Epidermal melanocyte (primary cell): Measurements from ENCODE around the gene AGBL4.
"Not testable (repeated sequence)": the region's sequence is repeated elsewhere in the genome, so short reads cannot be mapped to it uniquely, and the experiment has no call there.

Experiments used
- DNase-seq: peaks from one replicate; pipeline ENCODE4 v3.0.0; 2011; ENCODE audit warnings: low spot score; ENCODE audit not compliant: insufficient read length

AGBL4 gene

DNA sequence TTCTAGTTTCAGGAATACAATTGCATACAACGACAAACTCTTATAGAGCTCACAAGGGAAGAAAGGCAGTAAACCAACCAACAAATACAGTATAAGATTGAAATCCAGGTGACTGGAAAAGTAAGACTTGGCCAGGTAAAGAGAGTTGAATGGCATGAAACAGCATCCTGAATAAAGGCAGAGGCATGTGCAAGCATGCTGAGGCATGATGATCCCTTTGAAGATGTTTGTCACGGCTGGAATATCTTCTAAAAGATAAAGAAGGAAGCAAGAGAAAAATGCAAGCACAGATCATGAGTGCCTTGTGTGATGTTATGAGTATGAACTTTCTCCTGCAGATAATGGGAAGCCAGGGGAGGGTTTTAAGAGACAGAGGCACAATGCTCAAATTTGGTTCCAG, 1468.5 kb downstream of the AGBL4 start:
- DNase-seq: no peak

DNA sequence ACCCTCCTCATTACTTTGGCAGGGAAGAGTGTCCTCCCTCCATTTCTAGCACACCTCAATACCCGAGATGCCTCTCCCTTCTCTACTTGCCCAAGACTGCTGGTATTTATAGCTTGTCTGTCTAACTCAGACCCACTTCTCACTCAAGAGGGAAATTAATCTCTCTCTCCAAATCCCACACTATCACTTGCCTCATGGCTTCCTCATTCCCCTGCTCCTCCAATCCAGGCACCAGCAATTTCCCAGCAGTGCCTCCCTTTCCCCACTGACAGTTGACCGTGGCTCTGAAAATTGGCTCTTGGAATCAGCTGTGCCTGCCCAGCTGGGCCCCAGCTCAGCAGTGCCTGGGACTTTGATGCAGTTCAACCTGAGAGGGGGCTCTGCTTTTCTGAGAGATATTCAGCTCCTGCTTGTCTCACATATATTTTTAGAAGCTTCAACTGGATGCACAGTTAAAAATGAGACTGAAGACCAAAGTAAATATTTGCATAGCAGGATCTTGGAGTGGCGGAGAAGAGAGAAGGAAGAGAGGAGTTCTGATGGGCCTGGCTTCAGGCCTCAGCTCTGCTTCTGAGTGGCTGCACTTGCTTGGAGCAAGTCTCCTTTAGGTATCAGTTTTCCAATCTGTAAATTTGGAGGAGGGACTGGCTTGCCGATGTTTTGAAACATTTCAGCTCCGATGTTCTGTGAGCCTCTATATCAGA, 1470.7 kb downstream of the AGBL4 start:
- DNase-seq: no peak

DNA sequence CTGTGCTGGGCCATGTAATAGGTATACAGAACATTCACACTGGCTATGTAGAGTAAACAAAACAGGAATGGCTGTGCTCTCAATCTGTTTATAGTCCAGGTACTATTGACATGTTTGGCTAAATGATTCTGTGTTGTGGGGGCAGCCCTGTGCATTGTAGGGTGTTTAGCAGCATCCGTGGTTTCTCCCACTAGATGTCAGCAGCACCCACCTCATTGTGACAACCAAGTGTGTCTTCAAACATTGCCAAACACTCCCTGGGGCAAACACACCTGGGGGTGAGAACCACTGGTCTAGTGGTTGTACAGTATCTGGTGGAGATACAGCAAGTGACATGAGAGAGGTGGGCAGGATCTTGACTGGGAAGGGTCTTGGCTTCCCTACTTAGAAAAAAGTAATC, 1471.3 kb downstream of the AGBL4 start:
- no peak for DNase-seq

DNA sequence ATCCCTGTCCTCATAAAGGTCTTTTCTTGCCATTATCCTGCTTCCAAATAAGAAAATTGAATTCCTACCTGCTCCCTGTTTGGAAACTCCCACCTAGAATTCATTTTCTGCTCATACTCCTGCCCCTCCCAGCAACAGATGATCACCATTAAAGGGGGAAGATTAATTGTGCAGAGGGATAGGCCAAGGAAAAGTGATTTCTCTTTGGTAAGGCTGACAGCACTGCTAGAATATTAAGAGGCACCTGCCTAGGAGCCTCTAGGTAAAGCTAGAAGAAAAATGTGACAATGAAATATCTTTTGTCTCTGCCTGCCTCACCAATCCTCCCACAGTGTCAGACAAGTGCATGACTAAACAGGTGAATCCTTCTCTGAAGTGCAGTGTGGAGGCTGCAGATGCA, 1474.8 kb downstream of the AGBL4 start:
- DNase-seq: no peak

DNA sequence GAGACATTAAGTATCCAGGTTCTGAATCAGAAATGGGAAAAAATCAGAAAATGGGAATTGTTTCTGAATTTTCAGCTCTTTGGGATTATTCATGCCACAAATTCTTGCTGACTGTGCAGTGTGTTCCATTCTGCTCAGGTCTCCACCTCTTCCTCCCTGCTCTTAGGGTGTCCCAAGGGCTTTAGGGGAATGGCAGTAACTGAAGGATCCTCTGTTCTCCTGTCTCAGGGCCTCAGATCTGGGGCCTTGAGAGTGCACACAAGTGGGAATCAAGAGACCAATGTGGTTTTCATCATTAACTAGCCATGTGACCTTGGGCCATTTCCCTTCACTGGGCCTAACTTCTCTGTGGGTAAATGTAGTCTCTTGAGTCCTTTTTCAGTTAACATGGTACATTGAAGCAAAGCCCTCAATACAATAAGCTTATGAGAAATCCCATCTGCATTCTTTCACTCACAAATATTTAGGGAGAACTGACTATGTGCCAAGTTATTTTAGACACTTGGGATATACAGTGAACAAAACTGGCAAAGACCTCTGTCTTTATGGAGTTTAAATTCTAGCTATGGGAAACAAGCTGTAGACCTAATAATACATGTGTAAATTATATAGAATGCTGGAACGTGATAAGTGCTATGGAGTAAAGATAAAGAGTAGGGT, 1476.1 kb downstream of the AGBL4 start:
- no peak for DNase-seq

DNA sequence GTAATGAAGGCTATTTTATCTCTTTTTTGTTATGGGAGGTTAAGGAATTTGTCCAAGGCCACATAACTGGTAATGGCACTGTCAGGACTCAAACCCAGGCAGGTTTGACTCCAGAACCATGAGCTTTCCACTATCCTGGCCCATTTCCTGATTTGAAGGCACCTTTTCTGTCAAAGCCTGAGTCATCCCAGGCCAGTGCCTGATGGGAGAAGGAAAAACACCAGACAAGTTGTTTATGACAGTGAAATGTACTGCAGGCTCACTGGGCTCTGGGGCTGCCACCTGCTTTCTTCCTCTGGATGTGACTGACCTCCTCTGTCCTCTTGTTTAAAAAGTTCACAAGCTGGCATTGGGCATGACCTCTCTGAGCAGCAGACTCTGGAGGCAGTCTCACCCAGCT, 1479.9 kb downstream of the AGBL4 start:
- no peak for DNase-seq

DNA sequence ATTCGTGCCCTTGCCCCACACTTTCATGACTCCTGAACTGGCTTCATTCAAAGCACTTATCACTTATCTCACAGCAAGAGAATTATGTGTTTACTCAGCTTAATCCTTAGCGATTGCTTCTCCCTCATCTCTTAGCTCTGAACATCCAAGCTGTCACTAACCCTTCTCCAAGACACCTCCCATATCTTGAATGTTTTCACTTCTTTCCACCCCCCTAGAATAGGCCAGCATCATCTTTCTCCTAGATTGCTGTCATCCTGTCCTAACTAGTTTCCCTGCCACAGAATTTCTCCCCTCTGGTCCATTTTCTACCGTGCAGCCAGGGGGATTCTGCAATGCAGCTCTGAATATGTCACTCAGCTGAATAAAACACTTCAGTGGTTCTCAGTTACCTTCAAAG, 1483.2 kb downstream of the AGBL4 start:
- DNase-seq: no peak

DNA sequence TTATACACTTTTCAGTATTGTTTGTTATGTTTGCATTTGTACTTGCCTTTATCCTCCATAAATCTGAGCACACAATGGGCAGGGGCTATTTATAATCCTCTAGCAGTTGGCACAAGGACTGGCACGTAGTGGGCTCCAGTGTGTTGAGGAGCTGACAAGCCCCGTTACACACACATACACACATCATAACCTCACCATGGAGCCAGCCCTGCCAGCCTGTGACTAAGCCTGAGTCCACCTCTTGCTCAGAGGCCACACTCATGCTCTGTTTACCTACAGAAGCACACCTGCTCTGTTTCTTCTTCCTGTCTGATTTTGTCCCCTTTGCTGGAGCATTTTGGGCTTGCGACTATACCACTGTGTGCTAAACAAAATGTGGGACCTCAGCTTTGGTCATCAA, 1487.3 kb downstream of the AGBL4 start:
- DNase-seq: no peak

DNA sequence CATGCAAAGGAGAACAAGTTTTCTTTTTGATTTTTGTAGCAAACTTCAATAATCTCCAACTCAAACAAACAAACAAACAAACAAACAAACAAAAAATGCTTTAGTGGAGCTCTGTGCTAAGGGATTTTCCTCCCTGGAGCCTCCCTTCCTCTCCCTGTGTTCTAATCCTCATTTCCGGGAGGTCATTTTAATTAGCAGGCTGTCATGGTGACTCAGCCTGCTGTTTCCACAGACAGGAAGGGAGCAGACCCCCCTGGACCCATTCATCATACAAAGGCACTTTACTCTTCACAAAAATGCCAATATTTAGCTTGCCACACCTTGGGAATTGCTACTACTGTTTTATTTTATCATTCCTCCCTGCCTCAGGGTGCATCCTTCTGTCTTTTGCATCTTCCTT, 1490.8 kb downstream of the AGBL4 start:
- DNase-seq: no peak

DNA sequence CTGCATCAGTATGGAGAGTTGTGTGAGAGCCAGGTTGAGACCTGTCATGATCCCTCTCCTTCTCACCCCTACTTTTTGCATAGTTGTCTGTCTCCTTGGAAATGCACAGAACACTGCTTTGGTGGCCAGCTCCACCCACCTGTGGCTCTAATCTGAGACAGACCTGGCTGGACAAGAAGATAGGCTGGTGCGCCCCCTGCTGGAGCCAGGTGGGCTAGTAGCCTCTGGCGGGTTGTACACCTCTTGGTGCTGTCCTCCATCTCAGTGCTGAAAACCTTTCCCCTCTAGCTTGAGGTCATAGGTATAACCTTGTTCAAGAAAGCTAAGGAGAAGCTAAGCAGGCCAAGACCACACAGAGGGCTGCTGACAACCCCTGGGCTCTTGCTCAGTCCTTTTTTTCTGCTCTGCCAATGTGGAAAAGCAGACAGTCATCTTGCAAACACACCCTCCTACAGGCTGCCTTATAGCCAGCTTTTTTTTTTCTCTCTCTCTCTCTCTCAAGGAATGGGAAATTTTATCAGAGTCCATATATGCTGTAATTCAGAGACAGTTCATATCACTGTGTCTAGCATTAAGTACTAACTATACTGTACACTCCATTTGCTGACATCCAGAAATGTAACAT, 1492.9 kb downstream of the AGBL4 start:
- DNase-seq: no peak

DNA sequence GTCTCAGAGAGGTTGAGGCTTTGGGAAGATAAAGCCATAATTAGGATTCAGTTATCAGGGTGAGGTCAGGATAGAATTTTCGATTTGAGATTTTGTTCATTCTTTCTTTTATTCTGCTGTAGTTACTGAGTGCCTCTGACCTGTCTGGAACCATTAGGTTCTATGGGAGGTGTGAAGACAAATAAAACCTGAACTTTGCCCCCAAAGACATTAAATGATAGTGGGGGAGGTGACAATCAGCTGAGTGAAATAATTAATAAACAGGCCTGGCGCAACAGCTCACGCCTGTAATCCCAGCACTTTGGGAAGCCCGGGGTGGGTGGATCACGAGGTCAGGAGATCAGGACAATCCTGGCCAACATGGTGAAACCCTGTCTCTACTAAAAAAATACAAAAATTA, 1496.7 kb downstream of the AGBL4 start:
- DNase-seq: no peak

DNA sequence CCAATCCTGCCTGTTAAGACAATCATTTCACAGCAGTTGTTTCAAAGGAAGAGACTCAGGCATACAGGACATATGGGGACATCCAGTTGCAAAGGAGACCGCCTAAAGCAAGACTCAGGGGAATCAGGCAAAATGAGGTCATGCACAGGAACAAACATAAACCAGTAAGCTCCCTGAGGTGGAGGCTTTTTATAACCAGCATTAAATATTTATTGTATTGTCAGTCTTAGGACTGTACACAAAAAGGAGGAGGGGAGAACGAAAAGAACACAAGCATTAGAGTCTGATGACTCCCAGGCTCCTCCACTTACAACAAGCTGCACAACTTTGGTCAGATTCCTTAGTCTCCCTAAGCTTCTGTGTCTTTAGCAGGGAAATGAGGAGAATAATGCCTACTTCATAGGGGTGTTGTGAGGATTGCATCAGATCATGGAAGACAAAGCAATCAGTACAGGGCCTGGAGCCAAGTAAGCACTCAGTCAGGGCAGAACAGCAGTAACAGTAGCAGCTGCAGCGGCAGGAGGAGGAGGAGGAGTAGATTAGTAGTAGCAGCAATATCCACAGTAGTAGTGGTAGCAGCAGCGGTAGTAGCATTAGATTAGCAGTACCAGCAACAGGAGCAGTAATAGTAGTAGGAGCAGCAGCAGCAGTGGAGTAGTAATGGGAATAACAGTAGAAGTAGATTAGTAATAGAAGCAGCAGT, 1497.6 kb downstream of the AGBL4 start:
- no peak for DNase-seq

DNA sequence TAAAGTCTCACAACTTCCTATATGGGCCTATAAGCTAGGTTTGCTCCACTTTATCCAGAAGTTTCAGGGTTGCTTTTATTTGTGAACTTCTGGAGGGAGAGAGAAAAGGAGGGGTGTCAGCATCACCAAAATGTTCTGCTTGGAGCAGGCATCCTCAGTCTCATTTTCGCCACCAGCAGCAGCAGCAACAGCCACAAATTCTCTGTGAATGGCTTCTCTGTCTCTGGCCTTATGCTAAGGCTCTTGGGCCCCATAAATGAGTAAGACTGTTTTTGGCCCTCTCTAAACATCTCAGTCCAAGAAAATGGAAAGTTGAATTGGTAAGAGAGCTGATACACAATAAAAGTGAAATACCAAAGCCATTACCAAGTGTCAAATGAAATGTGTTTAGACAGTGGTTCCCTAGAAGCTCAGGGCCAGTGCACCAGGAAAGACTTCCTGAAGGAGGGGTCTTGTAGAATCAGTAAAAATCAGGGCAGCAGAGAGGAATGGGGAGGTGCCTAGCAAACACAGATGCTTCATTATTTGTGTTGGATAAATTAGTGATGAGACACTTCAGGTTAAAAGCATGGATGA, 1498.8 kb downstream of the AGBL4 start:
- DNase-seq: no peak

DNA sequence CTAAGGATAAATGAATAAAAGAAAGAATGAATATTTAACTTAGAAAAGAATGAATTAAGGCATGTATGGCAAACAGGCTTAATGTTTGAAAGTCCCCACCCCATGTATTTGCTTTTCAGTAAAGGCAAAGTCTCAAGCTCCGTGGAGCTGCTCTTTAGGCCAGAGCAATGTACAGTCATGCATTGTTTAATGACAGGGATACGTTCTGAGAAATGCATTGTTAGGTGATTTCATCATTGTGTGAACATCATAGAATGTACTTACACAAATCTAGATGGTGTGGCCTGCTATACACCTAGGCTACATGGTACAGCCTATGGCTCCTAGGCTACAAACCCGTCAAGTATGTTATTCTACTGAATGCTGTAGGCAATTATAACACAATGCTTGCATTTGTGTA, 1500.2 kb downstream of the AGBL4 start:
- no peak for DNase-seq

DNA sequence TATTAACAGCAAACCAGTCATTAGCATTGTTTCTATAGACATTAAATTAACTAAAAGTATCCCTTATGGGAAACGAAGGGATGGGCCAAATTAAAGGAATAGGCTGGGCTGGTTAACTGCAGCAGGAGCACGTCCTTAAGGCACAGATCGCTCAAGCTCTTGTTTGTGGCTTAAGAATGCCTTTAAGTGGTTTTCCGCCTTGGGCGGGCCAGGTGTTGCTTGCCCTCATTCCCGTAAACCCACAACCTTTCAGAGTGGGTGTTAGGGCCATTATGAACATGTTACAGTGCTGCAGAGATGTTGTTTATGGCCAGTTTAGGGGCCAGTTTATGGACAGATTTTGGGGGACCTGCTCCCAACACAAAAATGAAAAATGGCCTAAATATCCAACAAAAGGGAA, 1503.9 kb downstream of the AGBL4 start:
- not testable (repeated sequence) for DNase-seq

DNA sequence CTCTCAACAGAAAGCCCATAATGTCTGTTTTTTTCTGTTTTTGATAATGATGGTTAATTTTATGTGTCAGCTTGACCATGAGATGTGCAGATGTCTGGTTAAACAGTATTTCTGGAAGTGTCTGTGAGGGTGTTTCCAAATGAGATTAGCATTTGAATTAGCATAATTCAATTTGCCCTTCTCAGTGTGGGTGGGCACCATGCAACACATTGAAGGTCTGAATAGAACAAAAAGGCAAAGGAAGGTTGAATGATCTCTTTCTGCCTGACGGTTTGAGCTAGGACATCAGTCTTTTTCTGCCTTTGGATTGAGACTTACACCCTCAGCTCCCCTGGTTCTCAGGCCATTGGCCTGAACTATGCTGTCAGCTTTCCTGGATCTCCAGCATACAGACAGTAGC, 1516.9 kb downstream of the AGBL4 start:
- DNase-seq: no peak

DNA sequence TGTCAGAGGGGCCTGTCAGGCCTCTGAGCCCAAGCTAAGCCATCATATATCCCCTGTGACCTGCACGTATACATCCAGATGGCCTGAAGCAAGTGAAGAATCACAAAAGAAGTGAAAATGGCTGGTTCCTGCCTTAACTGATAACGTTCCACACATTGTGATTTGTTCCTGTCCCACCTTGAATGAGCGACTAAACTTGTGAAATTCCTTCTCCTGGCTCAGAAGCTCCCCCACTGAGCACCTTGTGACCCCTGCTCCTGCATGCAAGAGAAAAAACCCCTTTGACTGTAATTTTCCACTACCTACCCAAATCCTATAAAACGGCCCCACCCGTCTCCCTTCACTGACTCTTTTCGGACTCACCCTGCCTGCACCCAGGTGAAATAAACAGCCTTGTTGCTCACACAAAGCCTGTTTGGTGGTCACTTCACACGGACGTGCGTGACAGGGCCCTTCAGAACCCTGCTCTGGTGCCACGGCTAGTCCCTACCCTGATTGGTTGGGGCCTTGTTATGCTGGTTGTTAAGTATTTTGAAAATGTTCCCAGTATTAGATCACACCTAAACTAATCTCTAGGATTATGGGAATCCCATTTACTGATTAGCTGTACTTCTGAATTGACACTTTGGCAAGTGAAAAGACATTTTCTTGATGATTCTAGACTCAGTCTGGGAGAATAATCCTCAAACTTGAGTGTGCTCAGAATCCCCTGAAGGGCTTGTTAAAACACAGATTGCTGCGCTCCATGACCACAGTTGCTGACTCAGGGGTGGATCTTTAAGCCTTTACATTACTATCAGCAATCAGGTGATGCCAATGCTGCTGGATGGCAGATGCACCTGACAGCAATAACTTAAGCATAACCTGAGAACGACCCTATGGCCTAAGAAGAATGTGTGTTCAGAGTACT, 1523.0 kb downstream of the AGBL4 start:
- no peak for DNase-seq

DNA sequence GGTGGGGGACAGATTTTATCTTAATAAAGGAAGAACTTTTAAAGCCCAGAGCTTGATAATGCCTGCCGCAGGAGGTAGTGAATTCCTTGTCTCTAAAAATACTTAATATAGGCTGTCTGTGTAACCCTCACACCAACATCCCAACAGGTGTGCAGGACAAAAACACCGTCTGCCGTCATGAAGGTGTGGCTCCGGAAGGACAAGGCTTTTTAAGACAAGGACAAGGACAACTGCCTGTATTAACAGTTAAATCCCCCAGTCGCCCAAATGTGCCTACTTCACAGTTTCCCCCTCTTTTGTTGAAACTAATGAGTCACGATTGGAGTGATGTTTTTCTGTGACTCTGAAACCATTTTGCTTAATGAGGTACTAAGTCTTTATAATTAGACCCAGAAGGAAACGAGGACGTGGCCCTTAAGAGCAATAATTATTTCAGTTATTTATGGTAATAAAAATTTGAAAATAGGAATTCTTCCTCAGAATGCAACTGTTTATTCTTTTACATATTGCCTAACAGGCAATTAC, 1524.5 kb downstream of the AGBL4 start:
- no peak for DNase-seq

DNA sequence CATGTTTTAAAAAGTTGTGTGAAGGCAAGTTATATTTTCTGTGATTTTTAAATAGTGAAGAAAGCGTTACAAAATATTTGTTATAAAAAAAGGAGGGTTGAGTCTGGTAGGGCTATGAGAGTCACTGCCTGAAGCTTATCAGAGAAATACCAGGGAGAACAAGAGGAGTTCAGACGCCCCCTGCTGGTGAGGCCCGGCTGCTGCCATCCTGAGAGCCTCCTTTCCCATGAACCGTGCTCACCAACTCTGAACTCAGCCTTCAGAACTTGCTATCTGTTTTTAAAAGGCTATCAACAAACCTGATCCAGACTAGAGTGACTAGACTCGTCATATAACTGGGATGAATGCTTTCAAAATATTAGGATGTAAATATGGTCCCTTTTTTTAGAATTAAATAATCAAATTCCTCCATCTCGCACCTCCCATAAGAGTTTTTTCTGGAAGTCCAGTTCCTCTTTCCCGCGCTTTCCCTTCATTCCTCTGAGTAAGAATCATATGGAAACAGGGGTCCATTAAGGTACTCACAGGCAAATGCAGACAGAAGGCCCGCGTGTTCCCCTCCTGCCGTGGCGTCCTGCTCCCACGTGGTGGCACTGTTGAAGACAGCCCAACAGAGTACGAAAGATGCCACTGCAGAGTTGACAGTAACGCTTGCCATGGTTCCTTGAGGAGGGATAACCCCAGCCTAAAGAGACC, 1525.5 kb downstream of the AGBL4 start:
- no peak for DNase-seq

DNA sequence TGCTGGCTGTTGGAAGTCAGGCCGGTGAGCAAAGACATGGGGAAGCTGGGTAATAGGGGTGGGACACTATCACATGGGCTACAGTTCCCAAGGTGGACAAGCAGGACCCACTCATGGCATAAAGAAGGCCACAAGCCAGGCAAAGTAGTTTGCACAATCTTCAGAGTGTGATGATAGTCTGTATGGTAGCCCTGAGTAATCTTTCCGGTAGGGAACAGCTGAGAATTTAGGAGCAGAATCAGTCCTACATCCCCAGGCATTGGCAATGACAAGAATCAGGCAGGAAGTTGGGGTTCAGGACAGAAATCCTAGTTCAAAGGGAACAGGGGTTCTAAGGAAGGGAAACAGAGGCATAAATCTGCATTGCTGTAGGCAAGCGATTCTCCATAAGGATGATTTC, 1527.8 kb downstream of the AGBL4 start:
- DNase-seq: no peak
